ENCODE measurements around the gene METTL16. TPM values are rescaled to one million over a fixed set of nuclear protein-coding genes. Genes with fewer than 3 reads are reported as not detected.
"Not testable (repeated sequence)": the region's sequence is repeated elsewhere in the genome, so short reads cannot be mapped to it uniquely, and the experiment has no call there.

The METTL16 gene
- total RNA-seq, 2 donors from 2014 or later, result 16.3 to 23.1 TPM

- Histone ChIP-seq H3K4me3 (no peak overlapping the region), H3K4me1 (no peaks in the 10 kb centered on the region), H3K27ac (no peak overlapping the region), H3K9me3 (no peaks in the 10 kb centered on the region), H3K9ac (ENCODE audit: low read depth in 2 of 2, low read length in 2 of 2) (no peak overlapping the region), H3K36me3 (no peaks in the 10 kb centered on the region), H3K27me3 (no peaks in the 10 kb centered on the region)
- DNase-seq, result no peak
- TF ChIP-seq CTCF (IDR thresholded peaks at IDR 0.05), result no peak
- intact Hi-C loops (cut with DNase I), result no loop called here
Measured at GRCh38 chr17:2453866-2454265, 57.8 kb downstream of the METTL16 start.

GRCh38 chr17:2453325-2453724 lies 58.4 kb downstream of the METTL16 start:
- no peak for TF ChIP-seq CTCF (IDR thresholded peaks at IDR 0.05)
- Histone ChIP-seq H3K27ac (no peak overlapping the region), H3K4me1 (no peaks in the 10 kb centered on the region), H3K27me3 (no peaks in the 10 kb centered on the region), H3K4me3 (no peak overlapping the region), H3K9me3 (no peaks in the 10 kb centered on the region), H3K36me3 (no peaks in the 10 kb centered on the region), H3K9ac (ENCODE audit: low read depth in 2 of 2, low read length in 2 of 2) (no peak overlapping the region)
- no peak for DNase-seq
- intact Hi-C loops (cut with DNase I), result no loop called here

DNA sequence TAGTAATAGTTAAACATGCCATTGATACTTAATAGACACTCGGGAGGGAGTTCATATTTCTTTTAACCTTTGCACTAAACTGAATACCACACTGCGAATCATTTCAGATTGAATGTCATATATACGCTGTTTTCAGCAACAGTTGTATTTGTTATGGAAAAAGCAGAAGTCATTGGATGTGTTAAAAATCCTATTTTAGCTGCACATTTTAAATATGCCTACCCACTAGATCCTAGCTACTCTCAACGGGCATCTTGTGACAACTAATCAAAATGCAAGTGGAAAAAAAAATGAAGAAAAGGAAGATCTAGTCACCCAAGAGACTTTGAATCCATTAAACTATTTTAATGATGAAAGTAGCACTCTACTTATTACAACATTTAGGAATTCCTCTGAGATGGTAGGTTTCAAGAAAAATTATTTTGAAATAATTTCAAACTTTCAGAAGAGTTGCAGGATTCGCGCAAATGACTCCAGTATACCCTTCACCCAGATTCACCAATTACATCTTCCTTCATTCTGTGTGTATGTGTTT lies 59.4 kb downstream of the METTL16 start:
- no peaks in the 10 kb centered on the region for H3K36me3 ChIP-seq
- H3K4me3 ChIP-seq, result no peak overlapping the region
- H3K9me3 ChIP-seq, result no peaks in the 10 kb centered on the region
- intact Hi-C loops (cut with DNase I), result no loop called here
- H3K9ac ChIP-seq (ENCODE audit: low read depth in 2 of 2, low read length in 2 of 2), result no peak overlapping the region
- H3K27ac ChIP-seq, result no peak overlapping the region
- H3K27me3 ChIP-seq, result no peaks in the 10 kb centered on the region
- H3K4me1 ChIP-seq, result no peaks in the 10 kb centered on the region
- no peak for DNase-seq
- TF ChIP-seq CTCF (IDR thresholded peaks at IDR 0.05), result no peak

GRCh38 chr17:2450016-2450650 lies 61.6 kb downstream of the METTL16 start:
- no peak overlapping the region for H3K27ac ChIP-seq
- TF ChIP-seq CTCF (IDR thresholded peaks at IDR 0.05), result no peak
- no peak for DNase-seq
- H3K9ac ChIP-seq (ENCODE audit: low read depth in 2 of 2, low read length in 2 of 2), result no peak overlapping the region
- H3K27me3 ChIP-seq, result no peaks in the 10 kb centered on the region
- H3K36me3 ChIP-seq, result no peaks in the 10 kb centered on the region
- no peaks in the 10 kb centered on the region for H3K4me1 ChIP-seq
- H3K4me3 ChIP-seq, result no peak overlapping the region
- intact Hi-C loops (cut with DNase I), result no loop called here
- no peaks in the 10 kb centered on the region for H3K9me3 ChIP-seq

DNA sequence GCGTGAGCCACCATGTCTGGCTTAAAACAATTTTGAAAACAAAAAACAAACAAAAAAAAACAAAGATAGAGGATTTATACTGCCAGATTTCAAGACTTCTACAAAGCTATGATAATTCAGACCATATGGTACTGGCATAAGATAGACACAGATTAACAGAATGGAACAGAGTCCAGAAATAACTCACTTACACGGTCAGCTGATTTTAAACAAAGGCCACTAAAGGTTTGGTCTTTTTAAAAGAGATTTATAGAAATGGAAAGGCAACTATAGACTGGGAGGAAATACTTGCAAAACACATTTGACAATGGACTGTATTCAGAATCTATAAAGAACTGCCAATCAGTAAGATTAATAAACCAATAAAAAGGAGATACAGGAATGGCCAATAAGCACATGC lies 62.2 kb downstream of the METTL16 start:
- no peak for DNase-seq
- H3K9ac ChIP-seq (ENCODE audit: low read depth in 2 of 2, low read length in 2 of 2), result no peak overlapping the region
- H3K4me1 ChIP-seq, result no peaks in the 10 kb centered on the region
- no peaks in the 10 kb centered on the region for H3K36me3 ChIP-seq
- intact Hi-C loops (cut with DNase I), result no loop called here
- no peak for TF ChIP-seq CTCF (IDR thresholded peaks at IDR 0.05)
- no peaks in the 10 kb centered on the region for H3K9me3 ChIP-seq
- no peak overlapping the region for H3K4me3 ChIP-seq
- H3K27ac ChIP-seq, result no peak overlapping the region
- no peaks in the 10 kb centered on the region for H3K27me3 ChIP-seq

- DNase-seq; H3K36me3 ChIP-seq; H3K4me1 ChIP-seq; intact Hi-C loops (cut with DNase I); H3K27ac ChIP-seq; H3K27me3 ChIP-seq; H3K9ac ChIP-seq (ENCODE audit: low read depth in 2 of 2, low read length in 2 of 2); H3K4me3 ChIP-seq; H3K9me3 ChIP-seq: not testable (repeated sequence)
Measured at GRCh38 chr17:2447479-2447878, 64.2 kb downstream of the METTL16 start.
